GM12873 (cell line): Measurements from ENCODE around the gene SIDT1.

Experiments
- CTCF ChIP-seq: IDR thresholded peaks from 2 replicates; pipeline ENCODE4 v1.5.1; 2012; ENCODE audit warnings: low read depth, mild to moderate bottlenecking, moderate library complexity, low read length, control low read depth; ENCODE audit not compliant: insufficient read depth; ENCODE audit errors: missing control alignments

Gene SIDT1

GRCh38 chr3:113623324-113623723 lies 91.0 kb downstream of the SIDT1 start:
- TF ChIP-seq CTCF, result no peak

- no peak for TF ChIP-seq CTCF
These were observed 91.5 kb downstream of the SIDT1 start for GRCh38 chr3:113623811-113624210.

- no peak for TF ChIP-seq CTCF
These were observed 93.5 kb downstream of the SIDT1 start for GRCh38 chr3:113625834-113626233.

- TF ChIP-seq CTCF, result peak; percentile 76
These were observed 94.4 kb downstream of the SIDT1 start for GRCh38 chr3:113626503-113627371.

- TF ChIP-seq CTCF, result no peak
These were observed 96.0 kb downstream of the SIDT1 start for GRCh38 chr3:113628316-113628715.

- TF ChIP-seq CTCF, result no peak
These were observed 96.4 kb downstream of the SIDT1 start for GRCh38 chr3:113628788-113629187.

- TF ChIP-seq CTCF, result no peak
These were observed 97.4 kb downstream of the SIDT1 start for GRCh38 chr3:113629584-113630421.
